GM12874 (cell line): ENCODE measurements around the gene CFAP43.

Experiments used
- TF ChIP-seq, protein P1 (sequence below): IDR thresholded peaks from 2 replicates; pipeline ENCODE4 v1.5.1; 2011; ENCODE audit warnings: low read depth, mild to moderate bottlenecking, control low read depth, low read length, moderate library complexity; ENCODE audit not compliant: insufficient read depth

The CFAP43 gene

DNA sequence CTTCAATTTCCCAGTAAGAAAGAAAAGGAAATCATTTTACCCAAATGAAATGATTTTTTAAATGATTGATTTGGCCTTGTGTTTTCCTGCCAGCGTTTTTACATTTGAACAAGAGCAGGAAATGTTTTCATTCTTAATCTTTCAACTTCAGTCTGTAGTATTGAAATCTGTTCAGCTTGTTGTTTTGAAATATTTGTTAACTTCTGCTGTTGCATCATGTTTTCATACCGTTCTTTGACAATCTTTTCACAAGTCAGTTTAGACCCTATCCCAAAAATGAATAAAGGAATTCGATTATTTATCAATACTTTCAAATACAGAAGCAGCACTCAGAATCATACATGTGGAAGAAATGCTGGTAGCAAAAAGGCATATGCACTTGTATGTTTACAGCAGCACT, 102.1 kb downstream of the CFAP43 start:
- TF ChIP-seq, protein P1, sequence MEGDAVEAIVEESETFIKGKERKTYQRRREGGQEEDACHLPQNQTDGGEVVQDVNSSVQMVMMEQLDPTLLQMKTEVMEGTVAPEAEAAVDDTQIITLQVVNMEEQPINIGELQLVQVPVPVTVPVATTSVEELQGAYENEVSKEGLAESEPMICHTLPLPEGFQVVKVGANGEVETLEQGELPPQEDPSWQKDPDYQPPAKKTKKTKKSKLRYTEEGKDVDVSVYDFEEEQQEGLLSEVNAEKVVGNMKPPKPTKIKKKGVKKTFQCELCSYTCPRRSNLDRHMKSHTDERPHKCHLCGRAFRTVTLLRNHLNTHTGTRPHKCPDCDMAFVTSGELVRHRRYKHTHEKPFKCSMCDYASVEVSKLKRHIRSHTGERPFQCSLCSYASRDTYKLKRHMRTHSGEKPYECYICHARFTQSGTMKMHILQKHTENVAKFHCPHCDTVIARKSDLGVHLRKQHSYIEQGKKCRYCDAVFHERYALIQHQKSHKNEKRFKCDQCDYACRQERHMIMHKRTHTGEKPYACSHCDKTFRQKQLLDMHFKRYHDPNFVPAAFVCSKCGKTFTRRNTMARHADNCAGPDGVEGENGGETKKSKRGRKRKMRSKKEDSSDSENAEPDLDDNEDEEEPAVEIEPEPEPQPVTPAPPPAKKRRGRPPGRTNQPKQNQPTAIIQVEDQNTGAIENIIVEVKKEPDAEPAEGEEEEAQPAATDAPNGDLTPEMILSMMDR = no peak

DNA sequence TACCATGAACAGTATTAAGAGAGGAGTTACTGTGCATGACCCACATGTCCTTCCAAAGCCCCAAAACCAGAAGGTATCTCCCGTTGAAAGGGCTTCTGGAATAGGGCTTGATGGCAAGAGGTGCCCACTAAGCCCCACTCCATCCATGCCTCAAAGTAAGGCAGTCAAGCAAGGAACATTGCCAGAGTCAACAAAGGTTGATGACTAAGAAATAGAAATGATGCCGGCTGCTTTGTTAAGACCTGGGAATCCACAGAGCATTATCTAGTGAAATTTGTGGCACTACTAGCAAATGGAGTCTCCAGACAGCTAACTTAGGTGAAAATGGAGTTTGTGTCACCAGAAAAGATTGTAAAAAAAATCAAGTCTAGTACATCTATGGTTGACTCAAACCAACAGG, 104.0 kb downstream of the CFAP43 start:
- TF ChIP-seq, protein P1 = no peak

DNA sequence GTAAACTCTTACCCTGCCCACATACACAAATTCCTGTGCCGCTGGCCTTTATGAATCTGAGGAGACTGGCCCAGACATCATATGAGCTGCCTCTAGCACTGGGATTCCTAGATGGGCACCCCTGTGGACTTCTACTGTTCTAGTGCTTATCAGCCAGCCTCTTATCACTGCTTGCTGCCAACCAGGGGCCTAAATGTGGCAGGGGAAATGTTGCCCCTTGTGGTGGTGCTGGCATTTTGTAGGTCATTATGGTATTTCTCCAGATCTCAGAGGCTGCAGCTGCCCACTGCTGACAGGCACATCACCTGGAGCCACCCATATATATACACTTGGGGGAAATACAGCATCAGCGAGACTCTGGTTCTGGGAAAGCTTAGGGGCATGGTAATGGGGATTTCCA, 104.8 kb downstream of the CFAP43 start:
- TF ChIP-seq, protein P1 = peak; percentile 49

DNA sequence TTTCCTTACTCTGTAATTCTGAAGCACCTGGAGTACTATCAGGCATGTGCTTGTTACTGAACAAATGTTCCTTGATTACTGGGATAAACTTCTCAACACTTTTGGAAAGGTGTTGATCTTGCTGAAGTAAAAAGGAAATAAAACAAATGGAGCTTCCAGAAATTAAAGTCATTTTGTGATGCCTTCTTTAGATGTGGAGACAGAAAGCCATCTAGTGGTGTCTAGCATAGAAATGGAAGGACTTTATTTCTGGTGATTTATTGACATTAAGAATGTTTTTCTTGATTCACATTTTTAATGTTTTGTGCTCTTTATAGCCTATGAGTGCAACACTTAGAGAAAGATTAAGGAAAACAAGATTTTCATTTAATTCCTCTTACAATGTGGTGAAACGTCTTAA, 108.8 kb downstream of the CFAP43 start:
- TF ChIP-seq, protein P1 = 0 out of 2 replicates have a peak, but pooled peaks have one; percentile 6

DNA sequence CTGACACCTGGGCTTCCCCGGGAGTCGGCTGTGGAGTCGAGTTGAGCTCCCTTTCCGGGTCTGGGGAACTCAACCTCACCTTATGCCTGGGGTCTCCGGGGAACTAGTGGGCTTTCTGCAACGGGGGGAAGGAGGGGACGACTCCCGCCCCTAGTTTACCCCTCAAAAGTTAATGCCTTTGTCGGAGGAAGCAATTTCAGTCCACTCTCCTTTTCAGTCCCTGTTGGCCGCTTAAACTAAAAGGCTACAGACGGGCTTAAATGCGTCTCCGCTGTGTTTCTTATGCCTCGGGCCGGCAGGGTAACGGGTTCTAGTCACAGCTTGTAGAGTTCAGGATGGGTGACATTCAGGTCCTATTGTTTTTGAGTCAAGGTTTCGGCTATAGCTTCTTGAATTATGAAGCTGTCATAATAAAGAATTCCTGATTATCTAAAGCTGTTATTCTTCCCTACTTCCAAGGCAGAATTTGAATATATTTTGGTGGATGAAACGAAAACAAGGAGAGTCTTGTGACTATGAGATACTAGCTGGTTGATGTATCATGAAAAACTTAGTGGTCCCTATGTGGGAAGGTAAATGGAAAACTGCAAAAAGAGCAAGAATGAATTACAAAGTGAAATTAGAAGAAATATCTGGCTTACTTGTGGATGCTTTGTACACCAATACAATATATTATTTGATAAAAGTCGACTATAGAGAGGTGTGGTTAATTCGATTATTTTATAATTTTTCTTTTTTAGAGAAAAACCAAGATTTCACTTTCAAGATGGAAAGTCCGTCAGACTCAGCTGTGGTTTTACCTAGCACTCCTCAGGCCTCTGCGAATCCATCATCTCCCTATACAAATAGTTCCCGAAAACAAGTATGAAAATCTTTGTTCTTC, 109.7 kb downstream of the CFAP43 start:
- TF ChIP-seq, protein P1 = no peak

DNA sequence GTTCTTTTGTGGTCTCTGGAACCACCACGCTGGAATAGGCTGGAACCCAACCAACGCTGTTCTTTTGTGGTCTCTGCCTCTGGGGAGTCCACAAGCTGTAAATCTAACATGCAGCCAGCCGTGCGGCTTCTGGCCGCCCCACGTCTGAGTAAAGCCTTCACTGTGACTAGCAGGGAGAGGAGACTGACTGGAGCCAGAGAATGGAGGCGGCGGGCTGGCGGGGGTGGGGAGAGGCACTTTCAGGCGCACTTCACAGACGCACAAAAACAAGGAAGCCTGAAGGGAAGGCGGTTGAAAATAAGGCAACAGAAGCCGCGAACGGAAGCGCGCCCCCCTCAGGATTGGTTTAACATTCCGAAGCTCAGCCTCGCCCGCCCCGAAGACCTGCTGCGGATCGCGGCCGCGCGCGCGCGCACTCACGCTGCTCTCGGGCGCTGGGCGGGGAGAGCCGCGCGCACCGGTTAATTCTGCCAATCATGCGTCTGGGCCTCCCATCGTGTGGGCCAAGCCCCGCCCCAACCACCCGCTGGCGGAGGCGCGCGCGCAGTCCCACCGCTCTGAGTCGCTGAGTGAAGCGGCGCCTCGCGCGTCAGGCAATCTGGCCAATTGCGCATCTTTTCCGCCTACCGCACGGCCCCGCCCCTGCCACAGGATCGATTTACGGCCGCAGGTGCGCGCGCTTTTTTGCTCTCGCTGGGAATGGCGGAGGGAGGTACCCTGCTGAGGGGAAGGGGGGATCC, 110.5 kb downstream of the CFAP43 start, which contains the start of gene SFR1:
TSS of gene SFR1 (plus strand) at position 687 of the 740 bp plus-strand sequence. CDS start at position 700, 13 bp downstream.
- TF ChIP-seq, protein P1 = peak; percentile 71

DNA sequence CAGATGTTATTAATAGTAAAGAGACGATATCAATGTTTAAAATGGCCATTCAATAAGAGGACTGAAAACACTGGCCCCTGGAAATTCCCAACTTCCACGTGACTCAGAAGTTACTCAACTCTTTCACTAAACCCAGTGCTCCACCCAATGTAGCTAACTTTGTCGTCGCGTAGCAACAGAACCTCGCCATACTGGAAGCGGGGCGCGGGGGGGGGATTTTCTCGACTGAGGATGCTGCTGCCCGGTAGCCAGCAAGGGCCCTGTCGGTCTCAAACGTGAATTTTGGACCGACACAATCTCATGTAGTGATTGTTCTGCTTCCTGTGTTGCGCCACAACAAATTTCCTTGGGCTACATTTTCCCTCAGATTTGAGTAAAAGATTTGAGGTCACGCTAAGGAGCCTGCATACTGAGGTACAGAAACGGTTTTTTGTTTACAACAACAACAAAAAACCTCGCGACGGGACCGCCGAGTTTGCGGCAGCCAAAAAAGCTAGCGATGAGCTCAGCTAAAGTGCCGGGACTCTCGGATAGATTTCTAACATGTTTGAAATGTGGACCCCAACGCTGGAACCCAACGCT, 111.2 kb downstream of the CFAP43 start:
- TF ChIP-seq, protein P1 = no peak
